Stimulated activated CD4-positive, alpha-beta T cell treated with anti-CD3 and anti-CD28 coated beads, Interleukin-15, amount 100 ng/mL, for 24 hours (primary cell): ENCODE results near the gene PCDH1.
"Not testable (repeated sequence)": the region's sequence is repeated elsewhere in the genome, so short reads cannot be mapped to it uniquely, and the experiment has no call there.

Experiments used
- DNase-seq: peaks from one replicate; pipeline ENCODE4 v3.0.0-alpha.2; 2020

The PCDH1 gene

DNA sequence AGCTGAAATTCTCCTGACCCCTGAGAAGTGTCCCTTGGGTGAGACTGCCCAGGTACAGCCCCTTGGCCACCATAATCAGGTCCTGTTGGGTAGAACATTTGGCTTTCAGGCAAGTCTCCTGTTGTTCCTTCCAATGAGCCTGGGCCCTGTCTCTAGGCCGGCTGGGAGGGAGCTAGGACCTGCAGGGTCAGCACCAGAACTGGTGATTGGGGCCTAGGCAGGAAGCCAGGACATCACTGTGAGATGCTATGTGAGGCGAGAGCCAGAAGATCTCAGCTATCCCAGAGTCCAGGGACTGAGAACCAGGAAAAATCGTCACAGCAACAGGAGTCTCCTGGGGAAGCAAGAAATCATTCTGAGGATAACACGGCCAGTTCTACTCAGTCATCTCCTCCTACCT is 51.5 kb downstream of the PCDH1 start:
- no peak for DNase-seq

GRCh38 chr5:141825791-141826560 is 52.2 kb downstream of the PCDH1 start:
- no peak for DNase-seq

DNA sequence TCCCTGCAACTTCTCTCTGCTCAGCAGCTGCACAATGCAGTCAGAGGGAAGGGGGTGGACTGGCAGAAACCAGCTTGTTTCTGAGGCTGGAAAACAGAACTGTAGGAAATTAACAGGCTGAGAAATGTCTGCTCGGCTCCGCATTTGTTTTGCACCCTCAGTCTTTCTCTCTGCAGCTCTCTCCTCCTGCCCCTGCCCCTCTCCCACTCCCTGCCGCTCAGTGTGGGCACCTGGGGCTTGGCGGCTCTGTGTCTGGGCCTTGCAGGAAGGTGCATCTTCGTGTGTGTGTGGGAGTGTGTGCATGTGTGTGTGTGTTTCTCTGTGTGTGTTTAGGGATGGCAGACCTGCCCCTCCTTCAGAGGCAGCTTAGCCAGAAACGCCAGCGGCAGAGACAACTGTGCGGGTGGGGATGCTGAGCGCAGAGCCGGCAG is 53.0 kb downstream of the PCDH1 start:
- DNase-seq = no peak

DNA sequence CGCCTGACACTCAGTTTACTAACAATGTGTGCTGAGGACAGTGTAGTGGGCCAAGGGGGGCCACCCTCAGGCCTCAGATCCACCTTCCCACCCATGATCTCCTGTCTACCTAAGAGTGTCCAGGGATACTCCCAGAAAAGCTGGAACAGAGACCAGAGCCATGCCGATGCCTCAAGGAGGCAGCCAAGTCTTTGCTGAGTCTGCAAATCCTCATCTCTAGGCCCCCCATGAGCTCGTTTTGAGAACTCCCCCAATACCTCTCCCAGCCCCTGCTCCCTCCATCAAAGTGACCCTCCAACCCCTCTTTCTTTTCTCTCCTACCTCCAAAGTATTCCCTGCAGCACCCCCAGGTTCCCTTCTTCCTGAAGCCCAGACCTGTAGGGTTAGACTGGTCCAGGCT is 53.5 kb downstream of the PCDH1 start:
- DNase-seq = no peak

DNA sequence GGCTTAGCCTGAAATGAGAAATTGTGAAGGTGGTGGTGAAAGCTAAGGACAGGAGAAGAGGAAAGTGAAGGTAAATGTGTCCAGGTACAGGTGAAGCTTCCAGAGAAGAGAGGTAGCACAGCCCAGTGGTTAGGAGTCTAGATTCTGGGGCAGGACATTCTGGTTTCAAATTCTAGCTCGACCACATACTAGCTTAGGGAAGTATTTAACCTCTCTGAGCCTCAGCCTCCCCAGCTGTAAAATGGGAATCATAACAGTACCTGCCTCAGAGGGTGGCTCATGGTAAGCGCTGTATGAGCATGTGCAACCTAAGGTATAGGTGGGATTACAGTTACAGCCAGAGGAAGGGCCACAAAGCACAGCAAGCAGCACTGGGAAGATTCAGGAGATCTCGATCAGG is 55.2 kb downstream of the PCDH1 start:
- no peak for DNase-seq

GRCh38 chr5:141822144-141822543 is 56.1 kb downstream of the PCDH1 start:
- DNase-seq = no peak

DNA sequence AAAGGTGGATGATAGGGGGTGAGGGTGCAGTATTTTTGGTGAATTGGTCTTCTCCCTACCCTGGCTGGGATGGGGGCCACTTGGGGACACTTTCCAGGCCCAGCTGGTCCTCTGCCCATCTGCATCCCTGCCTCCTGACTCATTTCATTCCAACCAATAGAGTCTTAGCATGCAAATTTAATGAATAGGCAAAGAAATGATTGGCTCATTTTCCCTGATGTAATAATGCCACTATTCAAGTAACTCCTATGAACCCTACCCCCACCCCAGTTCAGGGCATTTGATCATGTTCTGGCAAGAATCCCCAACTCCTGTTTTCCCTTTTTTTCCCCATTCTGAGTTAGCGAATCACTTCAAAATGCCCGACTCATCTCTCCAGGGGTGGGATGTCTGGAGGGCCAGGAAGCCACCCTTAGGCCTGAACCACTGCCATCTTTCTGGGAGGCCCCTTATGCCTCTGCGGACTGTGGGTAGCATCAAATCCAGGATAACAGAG is 56.7 kb downstream of the PCDH1 start:
- DNase-seq = no peak

DNA sequence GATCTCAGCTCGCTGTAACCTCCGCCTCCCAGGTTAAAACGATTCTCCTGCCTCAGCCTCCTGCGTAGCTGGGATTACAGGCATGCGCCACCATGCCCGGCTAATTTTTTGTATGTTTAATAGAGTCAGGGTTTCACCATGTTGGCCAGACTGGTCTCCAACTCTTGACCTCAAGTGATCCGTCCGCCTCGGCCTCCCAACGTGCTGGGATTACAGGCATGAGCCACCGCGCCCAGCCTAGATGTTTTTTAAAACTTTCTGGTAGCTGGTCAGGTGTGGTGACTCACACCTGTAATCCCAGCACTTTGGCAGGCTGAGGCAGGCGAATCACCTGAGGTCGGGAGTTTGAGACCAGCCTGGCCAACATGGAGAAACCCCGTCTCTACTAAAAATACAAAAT is 57.5 kb downstream of the PCDH1 start:
- DNase-seq = not testable (repeated sequence)

- no peak for DNase-seq
Observed at GRCh38 chr5:141817631-141818030, 60.6 kb downstream of the PCDH1 start.

- DNase-seq = no peak
Observed at GRCh38 chr5:141816598-141817399, 61.4 kb downstream of the PCDH1 start.

DNA sequence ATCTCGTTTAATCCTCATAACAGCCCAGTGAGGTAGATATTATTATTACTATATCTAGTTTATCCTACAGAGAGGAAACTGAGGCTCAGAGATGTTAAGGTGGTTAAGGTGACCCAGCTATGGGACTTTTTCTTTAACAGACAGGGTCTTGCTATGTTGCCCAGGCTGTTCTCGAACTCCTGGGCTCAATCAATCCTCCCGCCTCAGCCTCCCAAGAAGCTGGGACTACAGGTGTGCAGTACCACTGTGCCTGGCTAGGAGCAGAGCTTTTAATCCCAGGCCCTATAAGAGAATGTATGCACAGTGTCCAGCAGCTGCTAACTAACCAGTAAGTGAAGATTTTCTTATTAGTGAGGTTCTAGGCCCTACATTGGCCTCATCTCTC is 62.4 kb downstream of the PCDH1 start:
- no peak for DNase-seq

GRCh38 chr5:141815051-141815795 is 63.0 kb downstream of the PCDH1 start:
- DNase-seq = no peak

GRCh38 chr5:141814064-141814964 is 63.9 kb downstream of the PCDH1 start:
- DNase-seq = peak; percentile 67

- DNase-seq = no peak
Observed at GRCh38 chr5:141812512-141812911, 65.7 kb downstream of the PCDH1 start.

DNA sequence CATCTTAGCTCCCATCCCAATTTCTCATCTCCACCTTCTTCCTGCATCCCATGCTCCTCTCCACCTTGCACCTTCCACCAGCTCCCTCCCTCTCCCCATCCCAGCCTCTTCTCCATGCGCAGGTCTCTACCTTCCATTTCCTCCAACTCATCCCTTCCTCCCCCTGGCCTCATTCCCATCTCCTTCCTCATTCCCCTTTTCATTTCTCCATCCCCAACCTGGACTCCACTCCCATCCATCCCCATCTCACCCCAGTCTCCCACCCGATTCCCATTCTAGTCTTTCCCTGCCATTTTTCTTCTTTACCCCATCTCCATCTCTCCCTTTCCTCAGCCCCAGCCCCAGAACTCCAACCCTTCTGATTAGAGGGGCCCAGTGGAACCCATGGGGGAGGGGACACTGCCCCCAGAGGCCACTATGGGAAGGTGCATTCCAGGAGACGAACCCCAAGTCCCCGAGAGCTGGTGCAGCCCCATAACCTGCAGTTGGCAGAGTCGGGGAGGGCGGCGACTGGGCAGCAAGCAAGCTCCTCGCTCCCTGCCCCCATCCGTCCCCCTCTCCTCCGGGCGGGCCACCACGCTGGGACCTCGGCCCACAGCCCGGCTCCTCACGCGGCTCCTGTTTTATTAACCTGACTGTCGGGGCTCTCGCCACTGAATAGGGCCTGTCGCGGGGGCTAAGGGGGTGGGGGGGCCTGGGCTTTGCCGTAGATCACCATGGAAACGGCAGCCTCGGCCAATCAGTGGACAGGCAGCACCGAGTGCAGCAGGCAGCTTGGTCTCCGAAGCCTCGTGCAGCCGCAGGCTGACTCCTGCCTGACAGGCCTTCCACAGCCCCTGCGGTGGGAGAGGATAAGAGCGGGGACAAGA is 66.7 kb downstream of the PCDH1 start:
- peak; percentile 49 for DNase-seq

DNA sequence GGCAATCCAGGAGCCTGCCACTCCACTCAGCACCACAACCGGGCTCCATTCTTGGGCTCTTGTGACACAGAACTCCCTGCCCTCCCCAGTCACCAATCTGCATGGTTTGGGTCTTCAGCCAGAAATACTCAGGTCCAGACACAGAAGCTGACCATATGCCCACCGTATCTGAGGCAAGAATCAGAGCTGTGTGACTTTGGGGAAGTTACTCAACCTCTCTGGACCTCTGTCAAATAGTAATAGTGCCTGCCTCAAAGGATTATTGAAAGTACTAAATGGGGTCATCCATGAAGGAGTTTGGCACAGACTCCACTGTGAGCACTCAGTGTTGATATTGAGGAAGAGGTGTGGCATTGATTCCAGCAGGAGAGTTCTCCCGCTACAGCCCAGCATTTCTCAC is 67.5 kb downstream of the PCDH1 start:
- no peak for DNase-seq

- no peak for DNase-seq
Observed at GRCh38 chr5:141809380-141810096, 68.7 kb downstream of the PCDH1 start.

- DNase-seq = no peak
Observed at GRCh38 chr5:141808857-141809256, 69.4 kb downstream of the PCDH1 start.

GRCh38 chr5:141807732-141808131 is 70.5 kb downstream of the PCDH1 start:
- no peak for DNase-seq

GRCh38 chr5:141807329-141807728 is 70.9 kb downstream of the PCDH1 start:
- DNase-seq = no peak

DNA sequence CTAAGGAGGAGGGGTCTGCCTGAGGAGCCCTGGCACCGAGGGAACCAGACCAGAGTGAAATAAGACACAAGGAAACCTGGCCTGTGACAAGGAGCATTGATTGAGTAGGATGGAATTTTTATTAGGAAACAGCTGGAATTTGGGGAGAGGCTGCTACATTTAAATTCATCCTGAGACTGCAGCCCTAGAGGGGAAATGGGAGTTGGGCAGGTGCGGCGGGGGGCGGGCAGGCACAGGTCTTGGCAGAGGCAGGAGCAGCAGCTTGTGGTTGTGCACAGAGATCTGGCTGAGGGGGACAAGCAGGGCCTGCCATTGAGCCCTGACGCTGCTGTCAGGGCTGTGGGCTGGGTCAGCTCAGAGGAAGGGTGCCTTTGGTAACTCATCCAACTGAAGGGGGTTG is 71.6 kb downstream of the PCDH1 start:
- DNase-seq = no peak
